ENCODE results near the gene NUDCD3.

- no peak for TF ChIP-seq CTCF (IDR thresholded peaks at IDR 0.05)
- no peak for TF ChIP-seq POLR2AphosphoS5 (IDR thresholded peaks at IDR 0.05)
- no peak for TF ChIP-seq POLR2A (IDR thresholded peaks at IDR 0.05)
Observed at GRCh38 chr7:44336491-44336890, 154.0 kb downstream of the NUDCD3 start.

All from gastroesophageal sphincter (tissue), 3 donors.